Lower leg skin (tissue), 4 donors: ENCODE data around the gene MTMR3. TPM values are rescaled to one million over a fixed set of nuclear protein-coding genes. Genes with fewer than 3 reads are reported as not detected.

Experiments used
- DNase-seq, 2 donors: peaks; one replicate each; pipeline ENCODE4 v3.0.0-alpha.2; 2019; ENCODE audit warnings: low spot score in 2 of 2
- H3K4me3 ChIP-seq: fragments of 200-600 bp; sonication (generic); 2 replicates; pipeline ENCODE4 v1.5.1; 2017; ENCODE audit warnings: mild to moderate bottlenecking, low read depth; ENCODE audit not compliant: poor library complexity, severe bottlenecking
- CTCF ChIP-seq, 3 donors: fragments of 450-650 bp; IDR thresholded peaks; one replicate each; pipeline ENCODE4 v1.5.1; 2016; ENCODE audit warnings: antibody characterized with exemption in 3 of 3, mild to moderate bottlenecking in 3 of 3, moderate library complexity in 2 of 3
- POLR2A ChIP-seq, 2 donors: fragments of 450-650 bp; IDR thresholded peaks; one replicate each; pipeline ENCODE4 v1.6.1; 2016 to 2017; ENCODE audit warnings: antibody characterized with exemption in 2 of 2, mild to moderate bottlenecking in 1 of 2, moderate library complexity in 1 of 2
- WGBS, 2 donors: methylation state at CpG; one replicate each; pipeline ENCODE4 v1.1.5; 2018; 5-methylcytosine and 5-hydroxymethylcytosine counted together
- intact Hi-C: fragments of 100-400 bp; cut with DNase I; formaldehyde crosslinking; loops from one replicate; pipeline ENCODE4 v1.15.0; 2023; ENCODE audit warnings: low total_unique reads
- total RNA-seq, 4 donors: library from RNA; depleted of rRNA; stranded (reverse); fragments of >200 nt; gene quantifications; one replicate each; pipeline ENCODE4 v1.1.0, GENCODE V29; 2016

MTMR3 gene
- total RNA-seq, 4 donors from 2014 or later: 51.4 to 70.5 (median 62.6) TPM

GRCh38 chr22:30030329-30030728, 147.4 kb downstream of the MTMR3 start:
- intact Hi-C loops: no loop called here
- TF ChIP-seq POLR2A (IDR thresholded peaks at IDR 0.05): no peak
- no peak overlapping the region for H3K4me3 ChIP-seq
- DNase-seq: peak in 1 of 2 donors; percentile 12
- WGBS, 2 donors: 90 to 92% methylated on average over 5 of the region's 5 CpGs

- H3K4me3 ChIP-seq: no peak overlapping the region
- TF ChIP-seq POLR2A (IDR thresholded peaks at IDR 0.05): no peak
- intact Hi-C loops: no loop called here
- WGBS, 2 donors: 93 to 94% methylated on average over 3 of the region's 3 CpGs
- no peak for DNase-seq
Observed at GRCh38 chr22:30031328-30031727, 148.4 kb downstream of the MTMR3 start.

GRCh38 chr22:30031764-30032455, 148.9 kb downstream of the MTMR3 start:
- no peak overlapping the region for H3K4me3 ChIP-seq
- intact Hi-C loops: no loop called here
- peak in 1 of 2 donors; percentile 50 for DNase-seq
- TF ChIP-seq CTCF (IDR thresholded peaks at IDR 0.05) (no peak), POLR2A (IDR thresholded peaks at IDR 0.05) (no peak)
- 84 to 96% methylated on average over 2 of the region's 2 CpGs for WGBS, 2 donors

GRCh38 chr22:30033137-30033536, 150.2 kb downstream of the MTMR3 start:
- intact Hi-C loops: no loop called here
- H3K4me3 ChIP-seq: no peak overlapping the region
- WGBS, 2 donors: 80 to 86% methylated on average over 4 of the region's 4 CpGs
- no peak for TF ChIP-seq POLR2A (IDR thresholded peaks at IDR 0.05)
- TF ChIP-seq CTCF (IDR thresholded peaks at IDR 0.05): no peak
- DNase-seq: peak in 1 of 2 donors; percentile 60

GRCh38 chr22:30033901-30034300, 150.9 kb downstream of the MTMR3 start:
- WGBS, 2 donors: 57 to 69% methylated on average over 5 of the region's 5 CpGs
- TF ChIP-seq POLR2A (IDR thresholded peaks at IDR 0.05): no peak
- no peak for TF ChIP-seq CTCF (IDR thresholded peaks at IDR 0.05)
- intact Hi-C loops: no loop called here
- DNase-seq: peak in 1 of 2 donors; percentile 64
- no peak overlapping the region for H3K4me3 ChIP-seq

GRCh38 chr22:30036656-30037055, 153.7 kb downstream of the MTMR3 start:
- intact Hi-C loops: no loop called here
- H3K4me3 ChIP-seq: no peak overlapping the region
- no peak for TF ChIP-seq POLR2A (IDR thresholded peaks at IDR 0.05)
- TF ChIP-seq CTCF (IDR thresholded peaks at IDR 0.05): no peak
- 60 to 68% methylated on average over 2 of the region's 2 CpGs for WGBS, 2 donors
- peak in 1 of 2 donors; percentile 65 for DNase-seq

- intact Hi-C loops: no loop called here
- no peak for TF ChIP-seq CTCF (IDR thresholded peaks at IDR 0.05)
- no peak for TF ChIP-seq POLR2A (IDR thresholded peaks at IDR 0.05)
- H3K4me3 ChIP-seq: no peak overlapping the region
- peak in 1 of 2 donors; percentile 76 for DNase-seq
- WGBS, 2 donors: 29 to 36% methylated on average over 3 of the region's 3 CpGs
Observed at GRCh38 chr22:30038219-30038618, 155.2 kb downstream of the MTMR3 start.
